HG02759 (cell line): ENCODE measurements around the gene SMARCAL1.
"Not testable (repeated sequence)": the region's sequence is repeated elsewhere in the genome, so short reads cannot be mapped to it uniquely, and the experiment has no call there.

ENCODE experiments used
- ATAC-seq: cut with Tn5 transposase; IDR thresholded peaks from one replicate; pipeline ENCODE4 v1.9.1; 2021; ENCODE audit warnings: mild to moderate bottlenecking, moderate library complexity; ENCODE audit not compliant: unreplicated experiment

Gene SMARCAL1

GRCh38 chr2:216412022-216412999, at the start of gene SMARCAL1:
Gene SMARCAL1, plus strand, starts transcription at chr2:216412484. Its CDS starts 2,221 bp downstream, at chr2:216414705.
- peak; percentile 95 for ATAC-seq

DNA sequence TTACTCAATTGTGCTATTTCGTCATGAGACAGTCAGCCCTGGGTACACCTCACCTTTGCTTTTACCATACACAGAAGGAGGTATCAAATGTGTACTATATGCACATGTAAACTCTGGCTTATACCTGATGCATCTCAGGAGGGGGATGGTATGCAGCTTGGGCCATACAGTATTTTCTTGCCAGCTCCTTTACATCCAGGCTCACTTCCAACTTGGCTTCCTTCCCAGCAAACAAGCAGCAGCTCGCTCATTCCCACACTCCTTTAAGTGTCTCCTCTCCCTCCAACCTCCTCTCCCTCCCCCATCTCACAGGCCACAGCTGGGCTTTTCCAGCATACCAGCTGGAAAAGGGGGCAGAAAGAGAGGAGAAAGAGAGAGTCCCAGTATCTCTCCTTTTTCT, 49.6 kb upstream of the SMARCAL1 start:
- ATAC-seq, result no peak

DNA sequence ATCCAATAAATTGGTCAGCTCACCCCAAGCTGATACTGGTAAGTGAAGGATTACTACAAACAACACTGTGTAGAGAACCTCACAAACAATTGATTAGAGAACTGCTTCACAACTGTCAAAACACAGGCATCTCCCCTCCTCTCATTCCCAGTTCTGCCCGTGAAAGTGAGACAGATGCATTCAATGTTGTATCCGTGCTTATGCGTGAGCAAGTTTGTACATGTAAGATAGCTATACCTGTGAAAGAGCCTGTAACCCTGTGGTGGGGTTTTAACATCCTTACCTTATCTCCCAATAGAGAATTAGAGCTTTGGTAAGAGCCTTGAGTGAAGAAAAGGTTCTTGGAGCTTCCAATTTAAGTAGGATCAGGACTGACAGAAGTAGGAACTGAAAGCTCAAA, 49.1 kb upstream of the SMARCAL1 start:
- ATAC-seq, result no peak

- no peak for ATAC-seq
These were observed 46.8 kb upstream of the SMARCAL1 start for GRCh38 chr2:216365518-216365917.

DNA sequence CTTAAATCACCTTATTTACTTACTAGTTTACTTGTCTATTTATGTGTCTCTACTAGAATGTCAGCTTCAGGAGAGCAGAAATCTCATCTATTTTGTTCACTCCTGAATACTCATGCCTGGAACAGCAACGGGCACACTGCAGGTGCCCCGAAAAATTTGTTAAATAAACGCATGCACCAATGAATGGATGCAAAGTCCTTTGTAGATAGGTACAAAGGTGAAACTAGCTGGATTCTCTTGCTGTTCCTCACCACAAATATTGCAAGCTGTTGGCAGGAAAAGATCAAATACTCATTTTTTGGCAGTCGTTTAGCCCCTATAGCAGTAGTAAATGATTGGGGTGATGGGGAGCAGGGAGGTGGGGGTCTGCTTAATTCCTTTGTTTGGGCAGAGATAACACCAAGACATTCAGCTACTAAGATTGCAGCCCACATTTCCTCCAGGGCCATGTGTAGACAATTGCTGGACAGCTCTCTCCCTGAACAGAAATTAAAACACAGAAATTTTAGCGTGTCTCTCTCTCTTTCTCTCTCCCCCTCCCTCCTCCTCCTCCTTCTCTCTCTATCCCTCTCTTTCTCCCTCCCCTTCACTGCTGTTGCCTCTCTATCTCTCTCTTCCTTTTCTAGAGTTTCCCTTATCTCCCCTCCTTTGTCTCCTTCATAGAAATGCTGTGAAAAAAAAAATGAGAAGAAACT, 45.4 kb upstream of the SMARCAL1 start:
- ATAC-seq, result no peak

DNA sequence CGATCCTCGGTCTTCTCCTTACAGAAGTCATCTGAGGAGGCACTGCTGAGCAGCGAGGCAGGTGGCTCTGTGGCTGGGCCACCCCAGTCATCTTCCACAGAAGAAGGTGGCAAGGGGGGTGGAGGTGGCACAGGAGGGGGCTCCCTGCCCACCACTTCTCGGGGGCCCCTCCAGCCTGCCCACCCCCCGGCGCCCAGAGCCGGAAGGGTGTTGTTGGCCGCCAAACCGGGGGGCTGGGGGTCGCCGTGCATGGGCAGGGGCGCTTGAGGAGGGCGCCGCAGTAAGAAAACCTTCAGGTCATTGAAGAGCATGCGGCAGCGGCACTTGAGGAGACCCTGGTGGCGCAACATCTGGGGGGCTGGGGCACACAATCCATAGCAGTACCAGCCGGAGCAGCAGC, 42.5 kb upstream of the SMARCAL1 start:
- no peak for ATAC-seq

DNA sequence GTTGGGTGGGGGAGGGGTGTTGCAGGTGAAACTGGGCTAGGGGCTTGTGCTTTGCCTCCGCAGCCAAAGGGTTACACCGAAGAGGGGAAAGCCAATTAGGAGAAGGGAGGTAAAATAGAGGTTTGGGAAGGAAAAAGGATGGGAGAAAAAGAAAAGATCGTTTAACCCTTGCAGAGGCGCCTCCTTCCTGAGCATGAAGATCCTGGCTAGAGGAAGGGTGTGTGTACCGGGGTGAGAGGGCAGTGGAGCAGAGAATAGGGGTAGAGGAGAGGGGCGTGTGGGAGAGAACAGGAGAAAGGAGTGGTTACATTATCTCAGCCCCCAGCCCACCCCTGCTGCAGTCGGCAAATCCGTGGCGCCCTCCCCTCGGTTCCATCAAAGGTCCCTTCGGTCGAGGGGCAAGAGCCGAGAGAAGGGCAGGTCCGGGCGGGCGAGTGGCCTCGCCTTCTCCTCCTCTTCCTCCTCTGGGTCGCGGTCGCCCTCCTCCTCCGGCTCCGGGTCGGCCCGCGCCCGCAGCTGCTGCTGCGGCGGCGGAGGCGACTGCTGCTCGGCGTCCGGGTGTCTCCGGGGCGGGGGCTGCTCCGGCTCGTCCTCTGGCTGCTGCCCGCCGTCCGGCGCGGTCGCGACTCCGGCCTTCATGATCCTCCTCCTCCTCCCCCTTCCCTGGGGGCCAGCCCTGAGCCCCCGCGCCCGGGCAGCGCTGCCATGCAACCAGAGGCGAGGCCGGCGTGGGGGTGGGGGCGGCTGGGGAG, 41.1 kb upstream of the SMARCAL1 start:
- no peak for ATAC-seq

DNA sequence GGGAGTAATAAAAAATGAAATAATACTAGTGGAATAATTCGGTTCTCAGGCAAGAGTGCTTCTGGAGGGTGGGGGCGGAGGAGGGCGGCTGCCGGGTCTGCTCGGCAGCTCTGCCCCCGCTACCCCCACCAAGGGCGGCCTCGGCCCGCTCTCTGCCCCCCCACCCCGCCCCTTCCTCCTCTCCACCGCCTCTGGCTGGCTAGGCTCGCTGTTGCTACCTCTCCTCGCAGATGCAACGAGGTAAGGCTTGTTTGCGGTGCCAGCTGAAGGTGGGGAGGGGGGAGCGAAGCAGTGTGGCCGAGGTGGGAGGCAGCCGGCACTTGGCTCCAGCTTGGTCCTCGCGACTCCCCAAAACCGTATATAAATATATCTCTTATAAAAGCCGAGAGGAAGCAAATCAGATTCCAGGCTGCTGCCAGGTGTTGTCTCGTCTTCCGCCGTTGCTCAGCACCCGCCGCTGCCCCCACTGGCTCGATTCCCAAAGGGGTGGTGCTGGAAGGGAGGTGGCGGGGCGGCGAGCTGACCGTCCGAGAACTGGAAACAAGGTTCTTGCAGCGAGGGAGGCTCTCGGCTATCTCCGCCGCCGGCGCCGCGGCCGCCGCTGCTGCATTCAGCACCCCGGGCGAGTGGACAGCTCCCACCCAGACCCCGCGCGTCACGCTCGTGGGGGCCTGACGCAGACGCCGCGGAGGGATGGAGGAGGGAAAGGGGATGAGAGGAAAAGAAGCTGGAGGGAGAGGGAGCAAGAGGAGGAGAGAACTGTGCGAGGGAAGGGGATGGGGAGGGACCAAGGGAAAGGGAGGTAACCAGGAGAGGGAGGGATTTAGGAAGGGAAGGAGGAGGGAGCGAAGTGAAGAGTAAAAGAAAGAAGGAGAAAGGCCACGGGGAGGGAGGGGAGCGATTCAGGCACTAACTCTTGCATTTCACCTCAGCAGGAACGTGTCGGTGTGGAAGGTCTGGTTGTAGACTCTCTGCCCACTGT, 40.3 kb upstream of the SMARCAL1 start, which contains the start of gene MARCHF4:
MARCHF4 (minus strand) TSS at position 763 of the 982 bp plus-strand sequence. CDS start 2,223 bp downstream, outside the sequence.
- ATAC-seq, result no peak

DNA sequence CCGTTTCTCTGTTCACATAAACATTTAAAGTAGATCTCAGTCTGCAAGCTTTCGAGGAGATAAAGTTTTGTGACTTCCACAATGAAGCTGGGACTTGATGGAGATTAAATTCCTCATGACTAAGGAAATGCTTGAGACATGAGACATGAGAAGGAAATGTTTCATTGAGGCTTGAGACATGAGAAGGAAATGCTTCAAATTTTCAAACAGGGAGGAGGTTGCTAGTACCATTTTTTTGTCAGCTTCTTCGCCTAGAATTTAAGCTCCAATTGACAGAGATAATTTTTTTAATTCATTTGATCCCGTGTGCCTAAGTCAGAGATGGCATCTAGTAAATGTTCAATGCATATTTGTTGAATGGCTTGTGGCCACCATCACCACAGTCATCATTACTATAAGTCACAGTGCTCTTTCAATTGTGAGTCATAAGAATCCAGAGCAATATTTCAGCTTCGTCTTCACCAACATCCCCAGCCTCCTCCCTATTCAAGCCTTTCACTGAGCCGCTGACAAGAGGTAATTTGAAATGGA, 39.5 kb upstream of the SMARCAL1 start:
- no peak for ATAC-seq

- no peak for ATAC-seq
These were observed 38.4 kb upstream of the SMARCAL1 start for GRCh38 chr2:216373896-216374295.

DNA sequence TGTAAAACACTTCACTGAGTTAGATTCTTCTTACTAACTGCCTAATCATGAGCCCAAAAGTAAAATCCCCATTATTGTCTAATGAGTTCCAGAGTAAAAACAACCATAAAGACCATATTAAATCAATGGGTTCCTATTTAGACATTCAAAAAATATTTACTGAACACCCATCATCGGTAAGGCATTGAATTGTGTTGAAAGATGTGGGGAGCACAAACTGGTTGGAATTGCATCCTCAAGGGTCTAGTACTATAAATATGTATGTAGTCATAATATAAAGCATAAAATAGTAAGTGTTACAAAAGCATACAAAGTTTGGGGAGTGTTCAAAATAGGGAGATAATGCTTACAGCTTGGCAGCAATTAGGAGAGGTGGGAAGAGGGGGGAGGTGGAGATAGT, 37.0 kb upstream of the SMARCAL1 start:
- no peak for ATAC-seq

- ATAC-seq, result no peak
These were observed 32.3 kb upstream of the SMARCAL1 start for GRCh38 chr2:216379977-216380376.

DNA sequence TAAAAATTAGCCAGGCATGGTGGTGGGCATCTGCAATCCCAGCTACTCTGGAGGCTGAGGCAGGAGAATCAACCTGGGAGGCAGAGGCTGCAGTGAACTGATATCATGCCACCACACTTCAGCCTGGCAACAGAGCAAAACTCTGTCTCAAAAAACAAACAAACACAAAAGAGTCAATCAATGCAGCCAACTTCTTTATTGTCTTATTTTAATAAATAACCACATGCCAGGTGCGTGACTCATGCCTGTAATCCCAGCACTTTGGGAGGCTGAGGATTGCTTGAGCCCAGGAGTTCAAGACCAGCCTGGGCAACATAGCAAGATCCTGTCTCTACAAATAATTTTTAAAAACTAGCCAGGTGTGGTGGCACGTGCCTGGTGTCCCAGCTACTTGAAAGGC, 27.9 kb upstream of the SMARCAL1 start:
- ATAC-seq, result not testable (repeated sequence)

GRCh38 chr2:216385478-216385877, 26.8 kb upstream of the SMARCAL1 start:
- ATAC-seq, result no peak

GRCh38 chr2:216387262-216387661, 25.0 kb upstream of the SMARCAL1 start:
- ATAC-seq, result no peak

- ATAC-seq, result no peak
These were observed 24.0 kb upstream of the SMARCAL1 start for GRCh38 chr2:216388046-216388884.

- ATAC-seq, result no peak
These were observed 22.7 kb upstream of the SMARCAL1 start for GRCh38 chr2:216389570-216389969.

GRCh38 chr2:216391401-216391800, 20.9 kb upstream of the SMARCAL1 start:
- ATAC-seq, result no peak
